Measurements from ENCODE around the gene BRSK1. TPM values are rescaled to one million over a fixed set of nuclear protein-coding genes. Genes with fewer than 3 reads are reported as not detected.
A peak's percentile ranks its signal among the peaks of the same experiment; 100 is the strongest.

Gene BRSK1
- total RNA-seq, 1 experiment from 2014 or later = 8.7 TPM

DNA sequence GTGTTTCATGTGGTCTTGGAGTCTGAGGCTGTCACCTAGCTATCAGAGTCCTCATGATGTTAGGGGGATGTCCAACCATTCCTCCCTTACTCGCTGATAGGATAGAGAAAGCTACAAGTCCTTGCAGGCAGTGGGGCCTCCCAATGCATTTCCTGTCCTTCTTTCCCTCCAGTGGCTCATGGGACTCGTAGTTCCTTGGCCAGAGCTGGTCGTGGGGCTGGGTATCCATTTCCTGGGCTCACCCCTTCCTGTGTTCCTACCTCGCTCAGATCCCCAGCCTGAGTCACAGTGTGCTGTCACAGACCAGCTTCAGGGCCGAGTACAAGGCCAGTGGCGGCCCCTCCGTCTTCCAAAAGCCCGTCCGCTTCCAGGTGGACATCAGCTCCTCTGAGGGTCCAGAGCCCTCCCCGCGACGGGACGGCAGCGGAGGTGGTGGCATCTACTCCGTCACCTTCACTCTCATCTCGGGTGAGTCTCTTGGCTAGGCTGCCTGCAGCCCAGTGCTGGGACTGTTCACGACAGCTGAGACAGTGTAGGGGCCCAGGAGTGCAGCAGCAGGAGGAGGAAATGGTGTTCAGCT is 22.3 kb downstream of the BRSK1 start:
- Histone ChIP-seq H3K36me3 (ENCODE audit: low read depth, low read length) (no peaks in the 10 kb centered on the region), H4K20me1 (ENCODE audit: low read length) (no peaks in the 10 kb centered on the region), H3K9me3 (ENCODE audit: low read length) (no peaks in the 10 kb centered on the region), H3K4me3 (ENCODE audit: low read length) (no peak overlapping the region), H3K4me2 (ENCODE audit: low read length) (no peak overlapping the region), H3F3A (ENCODE audit: low read length, unreplicated experiment) (no peaks in the 10 kb centered on the region), H2AFZ (ENCODE audit: low read length) (no peak overlapping the region), H3K27ac (ENCODE audit: low read length) (no peak overlapping the region), H3K9me2 (replicated peaks; ENCODE audit: low read length) (no peaks in the 10 kb centered on the region), H3K27me3 (ENCODE audit: low read length) (no peaks in the 10 kb centered on the region), H3K9ac (ENCODE audit: low read length) (no peak overlapping the region), H3K4me1 (ENCODE audit: insufficient read depth, low read length) (peaks cover 7% of the 10 kb centered on the region; the same call in 1 of the 2 replicates), H3K79me2 (ENCODE audit: low read length) (no peaks in the 10 kb centered on the region)
- POLR2A ChIA-PET (ENCODE audit: unreplicated experiment) = no interaction called here
- TF ChIP-seq EZH2phosphoT487 (IDR thresholded peaks at IDR 0.05; ENCODE audit: borderline replicate concordance, low read length) (no peak), EZH2 (IDR thresholded peaks at IDR 0.05; ENCODE audit: low read length, unreplicated experiment) (no peak)
- TF ChIP-seq, protein P1, sequence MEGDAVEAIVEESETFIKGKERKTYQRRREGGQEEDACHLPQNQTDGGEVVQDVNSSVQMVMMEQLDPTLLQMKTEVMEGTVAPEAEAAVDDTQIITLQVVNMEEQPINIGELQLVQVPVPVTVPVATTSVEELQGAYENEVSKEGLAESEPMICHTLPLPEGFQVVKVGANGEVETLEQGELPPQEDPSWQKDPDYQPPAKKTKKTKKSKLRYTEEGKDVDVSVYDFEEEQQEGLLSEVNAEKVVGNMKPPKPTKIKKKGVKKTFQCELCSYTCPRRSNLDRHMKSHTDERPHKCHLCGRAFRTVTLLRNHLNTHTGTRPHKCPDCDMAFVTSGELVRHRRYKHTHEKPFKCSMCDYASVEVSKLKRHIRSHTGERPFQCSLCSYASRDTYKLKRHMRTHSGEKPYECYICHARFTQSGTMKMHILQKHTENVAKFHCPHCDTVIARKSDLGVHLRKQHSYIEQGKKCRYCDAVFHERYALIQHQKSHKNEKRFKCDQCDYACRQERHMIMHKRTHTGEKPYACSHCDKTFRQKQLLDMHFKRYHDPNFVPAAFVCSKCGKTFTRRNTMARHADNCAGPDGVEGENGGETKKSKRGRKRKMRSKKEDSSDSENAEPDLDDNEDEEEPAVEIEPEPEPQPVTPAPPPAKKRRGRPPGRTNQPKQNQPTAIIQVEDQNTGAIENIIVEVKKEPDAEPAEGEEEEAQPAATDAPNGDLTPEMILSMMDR (conservative IDR thresholded peaks at IDR 0.05; ENCODE audit: low read depth, low read length) = no peak
- ATAC-seq (no peak), DNase-seq (peak; percentile 39)
- intact Hi-C loops (cut with micrococcal nuclease) = no loop called here
- CTCF ChIA-PET = interaction anchor here (1.8 kb wide), 1 partner anchor 33 kb away, joined by 5 read pairs; the partner anchor contains the start of gene KMT5C
- no TSS peak for BruUV-seq (replicated peaks)

DNA sequence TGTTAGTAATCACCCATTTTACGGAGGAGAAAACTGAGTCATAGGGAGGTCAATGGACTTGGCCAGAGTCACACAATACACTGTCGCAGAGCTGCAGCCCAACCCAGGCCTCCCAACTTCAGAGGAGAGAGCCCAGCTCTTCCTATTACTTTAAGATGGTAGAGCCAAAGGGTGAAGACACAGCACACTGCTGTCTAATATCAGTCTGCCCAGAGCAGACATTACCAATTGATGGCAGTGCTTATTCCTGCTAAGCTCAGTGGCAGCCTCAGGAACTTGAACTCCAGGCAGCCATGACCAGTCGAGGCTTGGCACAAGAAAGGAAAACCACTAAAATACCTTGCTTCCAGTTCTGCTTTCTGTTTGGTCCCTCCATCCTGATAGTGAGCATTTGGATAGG is 22.9 kb downstream of the BRSK1 start:
- DNase-seq = no peak
- no peak overlapping the region for H3K4me3 ChIP-seq (ENCODE audit: low read length)
- TF ChIP-seq EZH2phosphoT487 (IDR thresholded peaks at IDR 0.05; ENCODE audit: borderline replicate concordance, low read length) = no peak
- TF ChIP-seq, protein P1 (conservative IDR thresholded peaks at IDR 0.05; ENCODE audit: low read depth, low read length) = no peak
- no peak for TF ChIP-seq EZH2 (IDR thresholded peaks at IDR 0.05; ENCODE audit: low read length, unreplicated experiment)
- H3K9ac ChIP-seq (ENCODE audit: low read length) = no peak overlapping the region
- no TSS peak for BruUV-seq (replicated peaks)
- H3K4me1 ChIP-seq (ENCODE audit: insufficient read depth, low read length) = peaks cover 3% of the 10 kb centered on the region; the same call in 1 of the 2 replicates
- intact Hi-C loops (cut with micrococcal nuclease) = no loop called here
- no peaks in the 10 kb centered on the region for H4K20me1 ChIP-seq (ENCODE audit: low read length)
- no peaks in the 10 kb centered on the region for H3K9me3 ChIP-seq (ENCODE audit: low read length)
- no peak overlapping the region for H2AFZ ChIP-seq (ENCODE audit: low read length)
- ATAC-seq = no peak
- H3K36me3 ChIP-seq (ENCODE audit: low read depth, low read length) = no peaks in the 10 kb centered on the region
- no peaks in the 10 kb centered on the region for H3K9me2 ChIP-seq (replicated peaks; ENCODE audit: low read length)
- no peak overlapping the region for H3K4me2 ChIP-seq (ENCODE audit: low read length)
- H3K27me3 ChIP-seq (ENCODE audit: low read length) = no peaks in the 10 kb centered on the region
- POLR2A ChIA-PET (ENCODE audit: unreplicated experiment) = no interaction called here
- no peaks in the 10 kb centered on the region for H3K79me2 ChIP-seq (ENCODE audit: low read length)
- H3K27ac ChIP-seq (ENCODE audit: low read length) = no peak overlapping the region
- CTCF ChIA-PET = interaction anchor here (1.8 kb wide), 1 partner anchor 32 kb away, joined by 5 read pairs; the partner anchor contains the start of gene KMT5C
- H3F3A ChIP-seq (ENCODE audit: low read length, unreplicated experiment) = no peaks in the 10 kb centered on the region

DNA sequence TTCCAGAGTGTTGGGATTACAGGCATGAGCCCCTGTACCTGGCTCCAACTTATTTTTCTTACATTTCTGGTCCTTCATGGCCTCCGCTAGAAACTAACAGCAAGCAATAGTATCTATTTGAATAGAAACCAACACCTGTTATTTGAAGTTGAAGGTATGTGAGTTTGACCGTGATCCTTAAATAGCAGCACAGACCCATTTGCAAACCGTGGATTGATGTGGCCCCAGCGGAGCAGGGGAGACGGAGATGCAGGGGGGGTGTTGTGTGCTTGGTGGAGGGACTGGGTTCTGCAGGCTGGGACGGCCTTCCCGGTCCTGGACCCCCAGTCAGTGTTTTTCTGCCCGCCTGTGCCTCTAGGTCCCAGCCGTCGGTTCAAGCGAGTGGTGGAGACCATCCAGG is 24.5 kb downstream of the BRSK1 start:
- no peak overlapping the region for H2AFZ ChIP-seq (ENCODE audit: low read length)
- H3K79me2 ChIP-seq (ENCODE audit: low read length) = no peaks in the 10 kb centered on the region
- no peak overlapping the region for H3K27ac ChIP-seq (ENCODE audit: low read length)
- TF ChIP-seq, protein P1 (conservative IDR thresholded peaks at IDR 0.05; ENCODE audit: low read depth, low read length) = no peak
- no peak for TF ChIP-seq EZH2phosphoT487 (IDR thresholded peaks at IDR 0.05; ENCODE audit: borderline replicate concordance, low read length)
- TF ChIP-seq EZH2 (IDR thresholded peaks at IDR 0.05; ENCODE audit: low read length, unreplicated experiment) = no peak
- H4K20me1 ChIP-seq (ENCODE audit: low read length) = no peaks in the 10 kb centered on the region
- intact Hi-C loops (cut with micrococcal nuclease) = no loop called here
- no peaks in the 10 kb centered on the region for H3K27me3 ChIP-seq (ENCODE audit: low read length)
- H3K4me2 ChIP-seq (ENCODE audit: low read length) = no peak overlapping the region
- H3F3A ChIP-seq (ENCODE audit: low read length, unreplicated experiment) = no peaks in the 10 kb centered on the region
- H3K4me1 ChIP-seq (ENCODE audit: insufficient read depth, low read length) = no peaks in the 10 kb centered on the region
- H3K9ac ChIP-seq (ENCODE audit: low read length) = no peak overlapping the region
- H3K36me3 ChIP-seq (ENCODE audit: low read depth, low read length) = no peaks in the 10 kb centered on the region
- no TSS peak for BruUV-seq (replicated peaks)
- POLR2A ChIA-PET (ENCODE audit: unreplicated experiment) = no interaction called here
- H3K9me2 ChIP-seq (replicated peaks; ENCODE audit: low read length) = no peaks in the 10 kb centered on the region
- CTCF ChIA-PET = no interaction called here
- DNase-seq (no peak), ATAC-seq (no peak)
- no peak overlapping the region for H3K4me3 ChIP-seq (ENCODE audit: low read length)
- no peaks in the 10 kb centered on the region for H3K9me3 ChIP-seq (ENCODE audit: low read length)

Measured in PC-3 (cell line).